ENCODE measurements around the gene TPRX1. TPM values are rescaled to one million over a fixed set of nuclear protein-coding genes. Genes with fewer than 3 reads are reported as not detected.

TPRX1 gene
- total and polyA plus RNA-seq, 2 donors (not counting 3 experiments of a cell fraction or from before 2014, with no cell fraction given) = not detected

DNA sequence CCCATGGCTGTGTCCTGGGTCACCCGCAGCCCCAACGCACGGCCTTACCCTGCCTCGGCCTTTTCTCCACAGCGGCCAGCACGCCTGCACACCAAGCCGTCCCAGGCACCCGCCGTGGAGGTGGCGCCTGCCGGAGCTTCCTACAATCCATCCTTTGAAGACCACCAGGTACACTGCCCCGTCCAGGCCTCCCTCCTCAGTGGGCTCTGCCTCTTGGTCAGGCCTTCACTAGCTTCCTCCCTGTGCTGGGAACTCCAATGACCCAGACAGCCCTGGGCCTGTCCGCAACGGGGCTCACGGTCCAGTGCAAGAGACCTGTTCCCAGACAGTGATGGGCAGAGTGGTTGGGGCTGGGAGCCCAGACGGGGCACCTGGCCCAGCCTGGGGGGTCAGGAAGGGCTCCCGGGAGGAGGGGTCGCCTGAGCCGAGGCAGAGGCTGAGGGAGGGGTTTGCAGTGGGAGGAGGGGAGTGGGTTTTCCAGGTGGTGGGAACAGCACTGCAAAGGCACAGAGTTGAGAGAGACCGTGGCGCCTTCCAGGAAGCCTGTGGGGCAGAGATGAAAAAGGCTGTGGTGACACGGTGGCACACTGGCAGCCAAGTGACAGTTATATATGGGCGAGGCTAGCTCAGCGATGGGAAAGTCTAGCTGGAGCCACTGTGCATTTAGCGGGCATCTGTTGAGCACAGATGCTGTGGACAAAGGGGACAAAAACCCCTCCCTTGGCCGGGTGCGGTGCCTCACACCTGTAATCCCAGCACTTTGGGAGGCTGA, 51.7 kb downstream of the TPRX1 start:
- Histone ChIP-seq H3K9ac (replicated peaks; ENCODE audit: extremely low read depth, insufficient read depth, low read length) (no peak overlapping the region), H3K9me1 (replicated peaks; ENCODE audit: control insufficient read depth, extremely low read depth, insufficient read depth, low read length) (no peaks in the 10 kb centered on the region), H3K9me3 (replicated peaks; ENCODE audit: control insufficient read depth, insufficient read depth, low read length) (no peaks in the 10 kb centered on the region), H3K27ac (ENCODE audit: insufficient read depth, low read depth, low read length) (no peak overlapping the region), H2AFZ (ENCODE audit: low read depth, low read length) (no peak overlapping the region), H3K4me2 (ENCODE audit: insufficient read depth, low read length) (no peak overlapping the region), H3K4me1 (ENCODE audit: control insufficient read depth, extremely low read depth, insufficient read depth, low read length) (no peaks in the 10 kb centered on the region), H3K36me3 (ENCODE audit: control insufficient read depth in 2 of 2, extremely low read depth in 1 of 2, insufficient read depth in 2 of 2, low read length in 2 of 2) (peaks cover 27 to 71% of the 10 kb centered on the region in 2 experiments), H4K20me1 (replicated peaks; ENCODE audit: control insufficient read depth, extremely low read depth, insufficient read depth, low read length) (no peaks in the 10 kb centered on the region), H3K27me3 (ENCODE audit: control insufficient read depth in 2 of 2, insufficient read depth in 2 of 2, low read length in 2 of 2) (no peaks in the 10 kb centered on the region), H3K79me2 (ENCODE audit: control insufficient read depth, insufficient read depth, low read length) (peaks cover 17% of the 10 kb centered on the region), H3K4me3 (replicated peaks in 1 of 3; ENCODE audit: insufficient read depth in 1 of 3, low read depth in 1 of 3, low read length in 3 of 3) (no peak overlapping the region)
- no TSS peak for BruUV-seq (replicated peaks)
- dilution Hi-C loops (cut with MboI; ENCODE audit: extremely low pct_ligation_motif_present, low sequenced_read_pairs) = no loop called here
- FAIRE-seq (no peak), DNase-seq (ENCODE audit: low read depth, low spot score) (no peak)
- TF ChIP-seq, protein P1, sequence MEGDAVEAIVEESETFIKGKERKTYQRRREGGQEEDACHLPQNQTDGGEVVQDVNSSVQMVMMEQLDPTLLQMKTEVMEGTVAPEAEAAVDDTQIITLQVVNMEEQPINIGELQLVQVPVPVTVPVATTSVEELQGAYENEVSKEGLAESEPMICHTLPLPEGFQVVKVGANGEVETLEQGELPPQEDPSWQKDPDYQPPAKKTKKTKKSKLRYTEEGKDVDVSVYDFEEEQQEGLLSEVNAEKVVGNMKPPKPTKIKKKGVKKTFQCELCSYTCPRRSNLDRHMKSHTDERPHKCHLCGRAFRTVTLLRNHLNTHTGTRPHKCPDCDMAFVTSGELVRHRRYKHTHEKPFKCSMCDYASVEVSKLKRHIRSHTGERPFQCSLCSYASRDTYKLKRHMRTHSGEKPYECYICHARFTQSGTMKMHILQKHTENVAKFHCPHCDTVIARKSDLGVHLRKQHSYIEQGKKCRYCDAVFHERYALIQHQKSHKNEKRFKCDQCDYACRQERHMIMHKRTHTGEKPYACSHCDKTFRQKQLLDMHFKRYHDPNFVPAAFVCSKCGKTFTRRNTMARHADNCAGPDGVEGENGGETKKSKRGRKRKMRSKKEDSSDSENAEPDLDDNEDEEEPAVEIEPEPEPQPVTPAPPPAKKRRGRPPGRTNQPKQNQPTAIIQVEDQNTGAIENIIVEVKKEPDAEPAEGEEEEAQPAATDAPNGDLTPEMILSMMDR (IDR thresholded peaks at IDR 0.05; ENCODE audit: extremely low read depth in 1 of 2, insufficient read depth in 1 of 2, low read depth in 1 of 2, low read length in 2 of 2) = no peak
- TF ChIP-seq MYC (IDR thresholded peaks at IDR 0.05; ENCODE audit: low read depth, low read length) (no peak), POLR2AphosphoS5 (IDR thresholded peaks at IDR 0.05; ENCODE audit: insufficient read depth, low read depth, low read length) (no peak), JUN (IDR thresholded peaks at IDR 0.05; ENCODE audit: borderline replicate concordance, insufficient read depth, insufficient read length, low read depth) (no peak), POLR2A (IDR thresholded peaks at IDR 0.05; ENCODE audit: low read depth, low read length) (no peak), FOS (IDR thresholded peaks at IDR 0.05; ENCODE audit: borderline replicate concordance, insufficient read depth, low read length) (no peak), GATA2 (IDR thresholded peaks at IDR 0.05; ENCODE audit: insufficient read depth, insufficient read length, low read depth, low read length) (no peak), EZH2 (IDR thresholded peaks at IDR 0.05; ENCODE audit: borderline replicate concordance, low read depth, low read length, severe bottlenecking) (no peak)
- TF ChIP-seq, protein P2, sequence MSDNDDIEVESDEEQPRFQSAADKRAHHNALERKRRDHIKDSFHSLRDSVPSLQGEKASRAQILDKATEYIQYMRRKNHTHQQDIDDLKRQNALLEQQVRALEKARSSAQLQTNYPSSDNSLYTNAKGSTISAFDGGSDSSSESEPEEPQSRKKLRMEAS (IDR thresholded peaks at IDR 0.05; ENCODE audit: insufficient read depth, insufficient read length) = no peak
- intact Hi-C loops (cut with micrococcal nuclease) = no loop called here
- POLR2A ChIA-PET = no interaction called here
- CTCF ChIA-PET = interaction anchor here (0.7 to 1.0 kb wide), 3 partner anchors 9 to 45 kb away, joined by 3 to 6 read pairs (median 3); no protein-coding TSS in a partner anchor

Small RNA genes lying within 50 kb of the gene (small RNA-seq; reads per million reads assigned to genes)
- gene AC008745.1 (ENCODE audit: insufficient read depth, insufficient read length, low read depth, low replicate concordance) (not detected), gene SNORD23 (ENCODE audit: insufficient read depth, insufficient read length, low read depth, low replicate concordance) (not detected)

Other genes with a start within 250 kb of the TPRX1 start
- 0.13 TPM in 1 of 2 replicates, not detected in the other for gene ZNF541, start 231.4 kb downstream of the TPRX1 start, total RNA-seq
- 0.03 and 0.05 TPM in 2 replicates for gene ZNF541, start 231.4 kb downstream of the TPRX1 start, polyA plus RNA-seq
- gene BICRA, start 195.4 kb downstream of the TPRX1 start, total RNA-seq = 20.5 and 27.0 TPM in 2 replicates
- 2.0 and 3.8 TPM in 2 replicates for gene BICRA, start 195.4 kb downstream of the TPRX1 start, polyA plus RNA-seq
- gene EHD2, start 91.1 kb downstream of the TPRX1 start, total RNA-seq = 220 TPM in 2 replicates
- gene EHD2, start 91.1 kb downstream of the TPRX1 start, polyA plus RNA-seq = 105 and 110 TPM in 2 replicates
- 150 and 189 TPM in 2 replicates for gene NOP53, start 59.0 kb downstream of the TPRX1 start, total RNA-seq
- gene NOP53, start 59.0 kb downstream of the TPRX1 start, polyA plus RNA-seq = 119 and 127 TPM in 2 replicates
- gene SELENOW, start 25.8 kb downstream of the TPRX1 start, total RNA-seq = 220 and 316 TPM in 2 replicates
- gene SELENOW, start 25.8 kb downstream of the TPRX1 start, polyA plus RNA-seq = 613 and 629 TPM in 2 replicates
- not detected in 2 replicates for gene CRX, start 17.4 kb upstream of the TPRX1 start, total RNA-seq
- gene CRX, start 17.4 kb upstream of the TPRX1 start, polyA plus RNA-seq = not detected in 2 replicates
- not detected in 2 replicates for gene TPRX2, start 54.7 kb upstream of the TPRX1 start, total RNA-seq
- not detected in 2 replicates for gene TPRX2, start 54.7 kb upstream of the TPRX1 start, polyA plus RNA-seq
- gene SULT2A1, start 81.8 kb upstream of the TPRX1 start, total RNA-seq = not detected in 2 replicates
- not detected in 2 replicates for gene SULT2A1, start 81.8 kb upstream of the TPRX1 start, polyA plus RNA-seq
- not detected in 2 replicates for gene BSPH1, start 187.6 kb upstream of the TPRX1 start, total RNA-seq
- not detected in 2 replicates for gene BSPH1, start 187.6 kb upstream of the TPRX1 start, polyA plus RNA-seq
- not detected in 2 replicates for gene ELSPBP1, start 190.1 kb upstream of the TPRX1 start, total RNA-seq
- gene ELSPBP1, start 190.1 kb upstream of the TPRX1 start, polyA plus RNA-seq = not detected in 2 replicates
- gene CABP5, start 239.5 kb upstream of the TPRX1 start, total RNA-seq = not detected in 2 replicates
- gene CABP5, start 239.5 kb upstream of the TPRX1 start, polyA plus RNA-seq = not detected in 2 replicates

All from endothelial cell of umbilical vein (primary cell).